ENCODE measurements around the gene DUSP3. TPM values are rescaled to one million over a fixed set of nuclear protein-coding genes. Genes with fewer than 3 reads are reported as not detected.

Gene DUSP3
- total RNA-seq, 1 experiment from 2014 or later, result 16.9 TPM

DNA sequence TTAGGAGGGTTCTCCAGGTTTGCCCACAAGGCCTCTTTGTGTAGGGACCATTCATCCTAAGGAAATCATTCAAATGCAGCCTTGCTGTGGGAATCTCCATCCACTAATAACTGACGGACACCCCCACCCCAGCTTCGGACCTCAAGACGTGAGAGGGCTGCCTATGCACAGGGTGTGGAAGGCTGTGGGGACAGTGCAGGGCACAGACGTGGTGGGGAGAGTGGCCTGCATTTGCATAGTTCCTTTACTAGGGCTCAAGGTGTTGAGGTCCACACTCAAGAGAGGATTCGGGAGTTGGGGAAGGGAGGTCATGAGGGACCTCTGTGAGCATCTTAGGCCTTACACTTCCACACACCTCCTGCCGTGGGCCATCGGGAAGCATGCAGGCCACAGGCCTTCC is 9.8 kb downstream of the DUSP3 start:
- Mint-ChIP-seq H3K27me3 (ENCODE audit: low read depth) (no peaks in the 10 kb centered on the region), H3K4me3 (no peak overlapping the region), H3K4me1 (peaks cover 3 to 4% of the 10 kb centered on the region in 2 experiments), H3K9me3 (no peaks in the 10 kb centered on the region), H3K36me3 (ENCODE audit: insufficient read depth in 1 of 3, low read depth in 3 of 3) (peaks cover 4 to 50% (median 45%) of the 10 kb centered on the region in 3 experiments), H3K27ac (0 out of 7 replicates have a peak overlapping the region, but pooled peaks of 1 of the 3 experiments have one; percentile 28)
- TF ChIP-seq CTCF (conservative IDR thresholded peaks at IDR 0.05), result no peak
- H2BK20ac ChIP-seq (ENCODE audit: low read depth, low read length, poor library complexity, severe bottlenecking), result no peak overlapping the region
- no peak overlapping the region for H4K8ac ChIP-seq (replicated peaks; ENCODE audit: insufficient read length, low read depth, low read length)
- no peaks in the 10 kb centered on the region for H3K79me1 ChIP-seq (ENCODE audit: insufficient read depth, low read depth, low read length, poor library complexity, severe bottlenecking)
- H3K23me2 ChIP-seq (ENCODE audit: insufficient read length, low read depth, low read length, poor library complexity, severe bottlenecking), result no peaks in the 10 kb centered on the region
- H3K9ac ChIP-seq (ENCODE audit: extremely low read depth, insufficient read length, low read length), result no peak overlapping the region
- no peaks in the 10 kb centered on the region for H3K4me1 ChIP-seq (ENCODE audit: insufficient read depth, low read length)
- no peak overlapping the region for H3K56ac ChIP-seq (ENCODE audit: insufficient read length, low read depth, low read length)
- H2BK5ac ChIP-seq (ENCODE audit: insufficient read length, low read length), result no peak overlapping the region
- H3K4me2 ChIP-seq (ENCODE audit: insufficient read depth, insufficient read length, low read length), result no peak overlapping the region
- no CpG with 5 or more reads among the region's 7 CpGs for WGBS (ENCODE audit: extremely low coverage, insufficient read length, low lambda C conversion rate)
- H3K27ac ChIP-seq (ENCODE audit: insufficient read length, low read depth, low read length), result no peak overlapping the region
- H2BK12ac ChIP-seq (ENCODE audit: insufficient read length, low read depth, low read length), result no peak overlapping the region
- no peak overlapping the region for H3K18ac ChIP-seq (ENCODE audit: insufficient read length, low read depth, low read length)
- H3T11ph ChIP-seq (ENCODE audit: low read length), result no peak overlapping the region
- H3K27me3 ChIP-seq (ENCODE audit: insufficient read depth, low read length), result no peaks in the 10 kb centered on the region
- no peak overlapping the region for H2AK5ac ChIP-seq (ENCODE audit: insufficient read length, low read length)
- H3K9me3 ChIP-seq (ENCODE audit: control insufficient read depth, low read depth, low read length), result no peaks in the 10 kb centered on the region
- H3K23ac ChIP-seq (ENCODE audit: insufficient read length, low read depth, low read length), result no peak overlapping the region
- H3K79me2 ChIP-seq (ENCODE audit: insufficient read depth, low read length), result no peaks in the 10 kb centered on the region
- H2BK120ac ChIP-seq (ENCODE audit: low read depth, low read length, poor library complexity, severe bottlenecking), result no peak overlapping the region
- no peak overlapping the region for H2BK15ac ChIP-seq (ENCODE audit: low read depth, low read length)
- DNase-seq, result no peak
- H3K4ac ChIP-seq (ENCODE audit: low read depth, low read length), result no peak overlapping the region
- no peak overlapping the region for H2AFZ ChIP-seq (ENCODE audit: low read length)
- no peak overlapping the region for H4K91ac ChIP-seq (ENCODE audit: insufficient read length, low read depth, low read length)
- H3K14ac ChIP-seq (ENCODE audit: insufficient read depth, low read length), result no peak overlapping the region
- H4K5ac ChIP-seq (ENCODE audit: insufficient read length, low read depth, low read length), result no peak overlapping the region
- no peaks in the 10 kb centered on the region for H4K20me1 ChIP-seq (ENCODE audit: control insufficient read depth, insufficient read depth, insufficient read length)
